HepG2 (cell line): Measurements from ENCODE around the gene TAC3. TPM values are rescaled to one million over a fixed set of nuclear protein-coding genes. Genes with fewer than 3 reads are reported as not detected.
A peak's percentile ranks its signal among the peaks of the same experiment; 100 is the strongest.

ENCODE experiments used
- CREB1 ChIP-seq, 2 experiments: fragments of 450-650 bp in 1 of 2; IDR thresholded peaks; 2 replicates each; pipeline ENCODE4 v1.6.1; 2016 to 2017; ENCODE audit warnings: control low read depth in 1 of 2, mild to moderate bottlenecking in 1 of 2, missing compliant biosample characterization in 1 of 2, missing genetic modification characterization in 1 of 2
- HOXD1 ChIP-seq: sonication (generic); formaldehyde crosslinking; IDR thresholded peaks from 2 replicates; pipeline ENCODE4 v1.5.0; 2020; ENCODE audit warnings: missing genetic modification reagents
- IKZF1 ChIP-seq: fragments of 450-650 bp; IDR thresholded peaks from 2 replicates; pipeline ENCODE4 v1.7.1; 2016
- KAT8 ChIP-seq: IDR thresholded peaks from 2 replicates; pipeline ENCODE4 v1.6.1; 2016; ENCODE audit warnings: missing genetic modification reagents, missing compliant biosample characterization
- KDM6A ChIP-seq: IDR thresholded peaks from 2 replicates; pipeline ENCODE4 v1.6.1; 2016; ENCODE audit warnings: low read depth
- MBD4 ChIP-seq: IDR thresholded peaks from 2 replicates; pipeline ENCODE4 v1.6.1; 2012; ENCODE audit warnings: low read length, inconsistent platforms, borderline replicate concordance
- MEIS2 ChIP-seq: sonication (generic); formaldehyde crosslinking; IDR thresholded peaks from 2 replicates; pipeline ENCODE4 v1.9.0; 2021; ENCODE audit warnings: mild to moderate bottlenecking, missing genetic modification reagents
- NCOA5 ChIP-seq: sonication (generic); formaldehyde crosslinking; IDR thresholded peaks from 2 replicates; pipeline ENCODE4 v1.4.0; 2020; ENCODE audit warnings: missing genetic modification reagents
- NCOR1 ChIP-seq: fragments of 200-600 bp; sonication (generic); IDR thresholded peaks from 2 replicates; pipeline ENCODE4 v1.7.0; 2017; ENCODE audit warnings: antibody characterized with exemption, low read length, borderline replicate concordance
- NFKB2 ChIP-seq: sonication (generic); formaldehyde crosslinking; IDR thresholded peaks from 2 replicates; pipeline ENCODE4 v1.4.0; 2020; ENCODE audit warnings: missing genetic modification reagents, borderline replicate concordance
- NKX3-1 ChIP-seq: sonication (generic); formaldehyde crosslinking; IDR thresholded peaks from 2 replicates; pipeline ENCODE4 v1.5.0; 2020; ENCODE audit warnings: missing genetic modification reagents
- POLR2AphosphoS2 ChIP-seq: IDR thresholded peaks from 2 replicates; pipeline ENCODE4 v1.6.1; 2011; ENCODE audit warnings: low read depth, low read length, improper control_type of control experiment
- PRMT3 ChIP-seq: sonication (generic); formaldehyde crosslinking; IDR thresholded peaks from 2 replicates; pipeline ENCODE4 v1.8.1; 2022; ENCODE audit warnings: low read depth, mild to moderate bottlenecking, moderate library complexity, missing genetic modification reagents, borderline replicate concordance
- RBM22 ChIP-seq: fragments of 200-400 bp; formaldehyde crosslinking; optimal IDR thresholded peaks from 2 replicates; pipeline ENCODE3; 2017; ENCODE audit warnings: mild to moderate bottlenecking, low read length, moderate library complexity
- TBL1XR1 ChIP-seq: fragments of 150-350 bp; IDR thresholded peaks from 2 replicates; pipeline ENCODE4 v1.6.1; 2014; ENCODE audit warnings: borderline replicate concordance, low read length; ENCODE audit not compliant: partially characterized antibody
- TFDP1 ChIP-seq: IDR thresholded peaks from 2 replicates; pipeline ENCODE4 v1.6.1; 2016; ENCODE audit warnings: missing compliant biosample characterization, missing genetic modification reagents, borderline replicate concordance
- THRA ChIP-seq: sonication (generic); formaldehyde crosslinking; IDR thresholded peaks from 2 replicates; pipeline ENCODE4 v1.4.0; 2020; ENCODE audit warnings: missing genetic modification reagents, borderline replicate concordance
- TMF1 ChIP-seq: sonication (generic); formaldehyde crosslinking; IDR thresholded peaks from 2 replicates; pipeline ENCODE4 v1.8.1; 2022; ENCODE audit warnings: low read depth, missing genetic modification reagents
- U2AF2 ChIP-seq: fragments of 200-400 bp; formaldehyde crosslinking; IDR thresholded peaks from 2 replicates; pipeline ENCODE4 v1.6.1; 2017; ENCODE audit warnings: low read depth, mild to moderate bottlenecking, low read length
- XRCC5 ChIP-seq: fragments of 200-400 bp; formaldehyde crosslinking; optimal IDR thresholded peaks from 2 replicates; pipeline ENCODE3; 2017; ENCODE audit warnings: mild to moderate bottlenecking, low read length
- ZFP62 ChIP-seq: sonication (generic); formaldehyde crosslinking; IDR thresholded peaks from 2 replicates; pipeline ENCODE4 v1.4.0; 2020; ENCODE audit warnings: missing genetic modification reagents
- ZKSCAN5 ChIP-seq: sonication (generic); formaldehyde crosslinking; IDR thresholded peaks from 2 replicates; pipeline ENCODE4 v1.5.1; 2020; ENCODE audit warnings: mild to moderate bottlenecking, missing genetic modification reagents
- ZNF121 ChIP-seq: sonication (generic); formaldehyde crosslinking; IDR thresholded peaks from 2 replicates; pipeline ENCODE4 v1.5.0; 2020; ENCODE audit warnings: mild to moderate bottlenecking, missing genetic modification reagents
- ZNF569 ChIP-seq: sonication (generic); formaldehyde crosslinking; IDR thresholded peaks from 2 replicates; pipeline ENCODE4 v1.5.0; 2020; ENCODE audit warnings: mild to moderate bottlenecking, missing genetic modification reagents, moderate library complexity, borderline replicate concordance
- ZNF580 ChIP-seq: IDR thresholded peaks from 2 replicates; pipeline ENCODE4 v1.6.1; 2016; ENCODE audit warnings: low read depth, borderline replicate concordance
- ZNF615 ChIP-seq: sonication (generic); formaldehyde crosslinking; IDR thresholded peaks from 2 replicates; pipeline ENCODE4 v1.5.0; 2020; ENCODE audit warnings: mild to moderate bottlenecking, missing genetic modification reagents, borderline replicate concordance
- polyA plus RNA-seq, 8 experiments: library from polyadenylated mRNA; depleted of rRNA in 3 of 8; stranded (reverse) in 7 of 8; unstranded in 1 of 8; fragments of >200 nt; fragmentation: Illumina TruSeq in 4 of 8; extraction: Trizol in 4 of 8; gene quantifications; 2 replicates each; pipeline versions ENCODE4 v1.2.1 to v1.2.3, GENCODE V29; 2011 to 2016; ENCODE audit warnings: low read depth in 4 of 8, missing spikeins in 1 of 8, mixed read lengths in 1 of 8; ENCODE audit not compliant: insufficient read depth in 1 of 8
- total RNA-seq, 5 experiments: library from RNA; depleted of rRNA; stranded (reverse); fragments of >200 nt; fragmentation: Illumina TruSeq; extraction: Trizol; gene quantifications; 2 replicates each; pipeline ENCODE4 v1.2.3, GENCODE V29; 2016; ENCODE audit warnings: low read depth in 1 of 5

Gene TAC3
- total and polyA plus RNA-seq, 2 of the 13 experiments (the other 11 are each of a cell fraction or from before 2014, with no cell fraction given): 0.13 to 0.15 TPM

GRCh38 chr12:57001448-57001906 lies 14.9 kb downstream of the TAC3 start (continued):
- no peak for TF ChIP-seq MBD4
- 0 out of 2 replicates have a peak, but pooled peaks have one; percentile 24 for TF ChIP-seq CREB1 (IDR thresholded peaks at IDR 0.05)
- 0 out of 2 replicates have a peak, but pooled peaks have one; percentile 31 for TF ChIP-seq CREB1 (CRISPR knock-in tag; IDR thresholded peaks at IDR 0.05)
- TF ChIP-seq ZNF569: no peak
- TF ChIP-seq NFKB2 (CRISPR knock-in tag): peak; percentile 26; the same call in 1 of the 2 replicates
- no peak for TF ChIP-seq ZKSCAN5
- TF ChIP-seq XRCC5: peak; percentile 88
- peak; percentile 20; the same call in 1 of the 2 replicates for TF ChIP-seq HOXD1 (CRISPR knock-in tag)
- TF ChIP-seq ZFP62 (CRISPR knock-in tag): no peak
- no peak for TF ChIP-seq ZNF615 (CRISPR knock-in tag)
- TF ChIP-seq PRMT3 (CRISPR knock-in tag): no peak
- no peak; the same call in 1 of the 2 replicates for TF ChIP-seq KDM6A (CRISPR knock-in tag)
- TF ChIP-seq TFDP1: peak; percentile 35; the same call in 1 of the 2 replicates
- peak; percentile 63; the same call in 1 of the 2 replicates for TF ChIP-seq KAT8 (CRISPR knock-in tag)
- no peak for TF ChIP-seq NCOR1
- no peak for TF ChIP-seq ZNF121 (CRISPR knock-in tag)
- no peak for TF ChIP-seq POLR2AphosphoS2
- no peak for TF ChIP-seq NCOA5 (CRISPR knock-in tag)
- TF ChIP-seq TMF1 (CRISPR knock-in tag): no peak
- TF ChIP-seq ZNF580 (CRISPR knock-in tag): peak; percentile 87; the same call in 1 of the 2 replicates
- TF ChIP-seq RBM22: no peak
- TF ChIP-seq NKX3-1 (CRISPR knock-in tag): no peak
- TF ChIP-seq IKZF1: no peak
- TF ChIP-seq MEIS2 (CRISPR knock-in tag): peak; percentile 71; the same call in 1 of the 2 replicates
- peak; percentile 27 for TF ChIP-seq TBL1XR1
- TF ChIP-seq THRA (CRISPR knock-in tag): peak; percentile 63
- TF ChIP-seq U2AF2: no peak
